DOHH2 (cell line): ENCODE data around the gene PNPLA5.

ENCODE experiments used
- CTCF ChIP-seq: fragments of 200-600 bp; sonication (generic); IDR thresholded peaks from one replicate; pipeline ENCODE4 v1.5.1; 2014; ENCODE audit warnings: antibody characterized with exemption, mild to moderate bottlenecking, low read depth, low read length; ENCODE audit not compliant: poor library complexity, severe bottlenecking
- EZH2phosphoT487 ChIP-seq: fragments of 200-600 bp; sonication (generic); IDR thresholded peaks from 2 replicates; pipeline ENCODE4 v1.6.1; 2017; ENCODE audit warnings: borderline replicate concordance, mild to moderate bottlenecking, antibody characterized with exemption, low read length, moderate library complexity, mixed read lengths

GRCh38 chr22:43831561-43832392 lies 60.0 kb downstream of the PNPLA5 start:
- TF ChIP-seq CTCF (no peak), EZH2phosphoT487 (no peak)
